Measurements from ENCODE around the gene KPNA6. TPM values are rescaled to one million over a fixed set of nuclear protein-coding genes. Genes with fewer than 3 reads are reported as not detected.

Gene KPNA6
- total and polyA plus RNA-seq, 9 of the 15 experiments (the other 6 are each of a cell fraction or from before 2014, with no cell fraction given), result 20.1 to 54.6 (median 32.2) TPM

DNA sequence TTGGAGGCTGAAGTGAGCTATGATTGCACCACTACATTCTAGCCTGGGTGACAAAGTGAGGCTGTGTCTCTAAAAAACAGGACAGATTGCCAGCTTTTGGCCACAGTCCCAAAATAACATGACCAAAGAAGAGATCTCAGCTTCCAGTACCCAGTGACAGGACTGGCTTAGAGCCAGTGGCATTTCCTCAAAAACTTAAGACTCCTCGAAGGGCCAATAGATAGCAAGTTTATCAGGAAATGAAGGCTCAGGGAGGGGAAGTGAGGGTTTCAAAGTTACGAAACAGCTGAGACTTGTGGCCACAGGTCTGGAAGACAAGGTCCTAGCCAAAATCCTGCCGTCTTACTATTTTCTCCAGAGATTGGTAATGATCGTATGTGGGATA lies 41.4 kb upstream of the KPNA6 start (continued):
- TF ChIP-seq HIVEP1 (CRISPR knock-in tag; IDR thresholded peaks at IDR 0.05) (no peak), ETS2 (tag; IDR thresholded peaks at IDR 0.05; ENCODE audit: borderline replicate concordance, poor library complexity, severe bottlenecking) (no peak), ERF (CRISPR knock-in tag; IDR thresholded peaks at IDR 0.05) (no peak), PPARD (CRISPR knock-in tag; IDR thresholded peaks at IDR 0.05) (no peak), HNRNPH1 (optimal IDR thresholded peaks at IDR 0.05; ENCODE audit: low read depth, low read length) (no peak), NELFE (IDR thresholded peaks at IDR 0.05; ENCODE audit: insufficient read depth, insufficient read length) (no peak), HLTF (IDR thresholded peaks at IDR 0.05) (no peak), CUX1 (CRISPR knock-in tag; IDR thresholded peaks at IDR 0.05) (no peak), NR2F6 (CRISPR knock-in tag; IDR thresholded peaks at IDR 0.05) (no peak), RAD51 (IDR thresholded peaks at IDR 0.05; ENCODE audit: borderline replicate concordance, low read depth) (no peak), MED1 (CRISPR knock-in tag; IDR thresholded peaks at IDR 0.05; ENCODE audit: borderline replicate concordance) (no peak), MCM2 (IDR thresholded peaks at IDR 0.05; ENCODE audit: low read depth) (no peak), BMI1 (IDR thresholded peaks at IDR 0.05; ENCODE audit: low read length) (no peak), ZNF318 (IDR thresholded peaks at IDR 0.05; ENCODE audit: borderline replicate concordance in 1 of 2, low read depth in 1 of 2) (no peak), ZNF444 (CRISPR knock-in tag; IDR thresholded peaks at IDR 0.05) (no peak)
